Measurements from ENCODE around the gene GABBR2.

DNA sequence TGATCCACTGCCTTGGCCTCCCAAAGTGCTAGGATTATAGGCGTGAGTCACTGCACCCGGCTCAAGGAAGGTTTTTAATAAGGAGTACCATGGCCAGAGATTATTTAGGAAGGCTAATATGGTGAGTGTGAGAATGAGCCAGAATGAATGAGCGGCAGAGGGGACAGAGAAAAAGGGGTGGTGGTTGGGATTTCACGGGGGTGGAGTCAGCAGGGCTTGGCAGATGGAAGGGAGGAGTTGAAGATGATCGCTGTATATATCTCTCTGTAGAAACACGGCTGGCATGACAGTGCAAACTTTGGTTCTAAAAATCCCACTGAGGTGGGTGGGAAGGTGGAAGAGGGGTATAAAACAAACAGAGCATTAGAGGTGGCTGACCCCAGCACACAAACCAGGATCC, 276.6 kb downstream of the GABBR2 start:
- TF ChIP-seq GATA2 (IDR thresholded peaks at IDR 0.05; ENCODE audit: low read depth, low read length) (no peak), GATA3 (IDR thresholded peaks at IDR 0.05; ENCODE audit: low read depth, low read length) (no peak)
